Measurements from ENCODE around the gene SURF4. TPM values are rescaled to one million over a fixed set of nuclear protein-coding genes. Genes with fewer than 3 reads are reported as not detected.

SURF4 gene
- total and polyA plus RNA-seq, 2 donors (not counting 3 experiments of a cell fraction or from before 2014, with no cell fraction given): 216 to 358 TPM

- FAIRE-seq: no peak
- DNase-seq (ENCODE audit: low read depth, low spot score): peak; percentile 9
These were observed 28.1 kb upstream of the SURF4 start for GRCh38 chr9:133403766-133404453.

More at GRCh38 chr9:133403766-133404453, 28.1 kb upstream of the SURF4 start:
- peaks cover 2 to 25% of the 10 kb centered on the region in 2 experiments for H3K36me3 ChIP-seq (ENCODE audit: control insufficient read depth in 2 of 2, extremely low read depth in 1 of 2, insufficient read depth in 2 of 2, low read length in 2 of 2)
- H3K4me3 ChIP-seq (replicated peaks in 1 of 3; ENCODE audit: insufficient read depth in 1 of 3, low read depth in 1 of 3, low read length in 3 of 3): no peak overlapping the region
- dilution Hi-C loops (cut with MboI; ENCODE audit: extremely low pct_ligation_motif_present, low sequenced_read_pairs): no loop called here
- no peak overlapping the region for H2AFZ ChIP-seq (ENCODE audit: low read depth, low read length)
- no peaks in the 10 kb centered on the region for H3K9me1 ChIP-seq (replicated peaks; ENCODE audit: control insufficient read depth, extremely low read depth, insufficient read depth, low read length)
- intact Hi-C loops (cut with micrococcal nuclease): no loop called here
- BruUV-seq (replicated peaks): no TSS peak
- H3K4me1 ChIP-seq (ENCODE audit: control insufficient read depth, extremely low read depth, insufficient read depth, low read length): peaks cover 6% of the 10 kb centered on the region
- CTCF ChIA-PET: no interaction called here
- no peaks in the 10 kb centered on the region for H3K79me2 ChIP-seq (ENCODE audit: control insufficient read depth, insufficient read depth, low read length)
- POLR2A ChIA-PET: no interaction called here
- H4K20me1 ChIP-seq (replicated peaks; ENCODE audit: control insufficient read depth, extremely low read depth, insufficient read depth, low read length): no peaks in the 10 kb centered on the region
- H3K4me2 ChIP-seq (ENCODE audit: insufficient read depth, low read length): no peak overlapping the region
- H3K27ac ChIP-seq (ENCODE audit: insufficient read depth, low read depth, low read length): no peak overlapping the region
- no peaks in the 10 kb centered on the region for H3K27me3 ChIP-seq (ENCODE audit: control insufficient read depth in 2 of 2, insufficient read depth in 2 of 2, low read length in 2 of 2)
- no peak overlapping the region for H3K9ac ChIP-seq (replicated peaks; ENCODE audit: extremely low read depth, insufficient read depth, low read length)
- TF ChIP-seq JUN (IDR thresholded peaks at IDR 0.05; ENCODE audit: borderline replicate concordance, insufficient read depth, insufficient read length, low read depth): no peak
- TF ChIP-seq MAX (IDR thresholded peaks at IDR 0.05; ENCODE audit: insufficient read depth, insufficient read length): no peak
- peak; percentile 39 to 56 for TF ChIP-seq CTCF (IDR thresholded peaks at IDR 0.05; ENCODE audit: extremely low read depth in 1 of 2, insufficient read depth in 1 of 2, low read depth in 1 of 2, low read length in 2 of 2)
- TF ChIP-seq GATA2 (IDR thresholded peaks at IDR 0.05; ENCODE audit: insufficient read depth, insufficient read length, low read depth, low read length): no peak
- H3K9me3 ChIP-seq (replicated peaks; ENCODE audit: control insufficient read depth, insufficient read depth, low read length): no peaks in the 10 kb centered on the region

Data from endothelial cell of umbilical vein (primary cell).